Suprapubic skin (tissue), 4 donors: ENCODE measurements around the gene CELSR1. TPM values are rescaled to one million over a fixed set of nuclear protein-coding genes. Genes with fewer than 3 reads are reported as not detected.

ENCODE experiments used
- DNase-seq, 2 donors: peaks; one replicate each; pipeline ENCODE4 v3.0.0-alpha.2; 2019; ENCODE audit warnings: low spot score in 2 of 2
- H3K27ac ChIP-seq: fragments of 200-600 bp; sonication (generic); one replicate; pipeline ENCODE4 v1.5.1; 2019
- H3K27me3 ChIP-seq: fragments of 200-600 bp; sonication (generic); one replicate; pipeline ENCODE4 v1.5.1; 2019
- H3K36me3 ChIP-seq: fragments of 200-600 bp; sonication (generic); one replicate; pipeline ENCODE4 v1.5.1; 2019
- H3K4me1 ChIP-seq: fragments of 200-600 bp; sonication (generic); one replicate; pipeline ENCODE4 v1.5.1; 2019
- H3K4me3 ChIP-seq: fragments of 200-600 bp; sonication (generic); one replicate; pipeline ENCODE4 v1.5.1; 2019; ENCODE audit warnings: mild to moderate bottlenecking
- H3K9me3 ChIP-seq: fragments of 200-600 bp; sonication (generic); one replicate; pipeline ENCODE4 v1.5.1; 2019
- EP300 ChIP-seq: sonication (generic); formaldehyde crosslinking; IDR thresholded peaks from one replicate; pipeline ENCODE4 v1.6.1; 2017; ENCODE audit warnings: antibody characterized with exemption
- POLR2A ChIP-seq, 2 donors: fragments of 450-650 bp; IDR thresholded peaks; one replicate each; pipeline ENCODE4 v1.6.1; 2017; ENCODE audit warnings: antibody characterized with exemption in 2 of 2, mild to moderate bottlenecking in 2 of 2, moderate library complexity in 2 of 2
- POLR2AphosphoS5 ChIP-seq, 3 donors: sonication (generic); formaldehyde crosslinking; IDR thresholded peaks; one replicate each; pipeline ENCODE4 v1.6.1; 2017; ENCODE audit warnings: antibody characterized with exemption in 3 of 3
- WGBS: methylation state at CpG from one replicate; pipeline ENCODE4 v1.1.5; 2018; 5-methylcytosine and 5-hydroxymethylcytosine counted together
- total RNA-seq, 4 donors: library from RNA; depleted of rRNA; stranded (reverse); fragments of >200 nt; gene quantifications; one replicate each; pipeline ENCODE4 v1.1.0, GENCODE V29; 2016
- TF ChIP-seq, protein P1 (sequence below), 2 donors: fragments of 200-600 bp in 1 of 2; fragments of 450-650 bp in 1 of 2; sonication (generic) in 1 of 2; IDR thresholded peaks; one replicate each; pipeline ENCODE4 v1.5.1; 2016 to 2019; ENCODE audit warnings: antibody characterized with exemption in 2 of 2, mild to moderate bottlenecking in 1 of 2, moderate library complexity in 1 of 2

Gene CELSR1
- total RNA-seq, 4 donors from 2014 or later: 75.6 to 102 (median 77.5) TPM

DNA sequence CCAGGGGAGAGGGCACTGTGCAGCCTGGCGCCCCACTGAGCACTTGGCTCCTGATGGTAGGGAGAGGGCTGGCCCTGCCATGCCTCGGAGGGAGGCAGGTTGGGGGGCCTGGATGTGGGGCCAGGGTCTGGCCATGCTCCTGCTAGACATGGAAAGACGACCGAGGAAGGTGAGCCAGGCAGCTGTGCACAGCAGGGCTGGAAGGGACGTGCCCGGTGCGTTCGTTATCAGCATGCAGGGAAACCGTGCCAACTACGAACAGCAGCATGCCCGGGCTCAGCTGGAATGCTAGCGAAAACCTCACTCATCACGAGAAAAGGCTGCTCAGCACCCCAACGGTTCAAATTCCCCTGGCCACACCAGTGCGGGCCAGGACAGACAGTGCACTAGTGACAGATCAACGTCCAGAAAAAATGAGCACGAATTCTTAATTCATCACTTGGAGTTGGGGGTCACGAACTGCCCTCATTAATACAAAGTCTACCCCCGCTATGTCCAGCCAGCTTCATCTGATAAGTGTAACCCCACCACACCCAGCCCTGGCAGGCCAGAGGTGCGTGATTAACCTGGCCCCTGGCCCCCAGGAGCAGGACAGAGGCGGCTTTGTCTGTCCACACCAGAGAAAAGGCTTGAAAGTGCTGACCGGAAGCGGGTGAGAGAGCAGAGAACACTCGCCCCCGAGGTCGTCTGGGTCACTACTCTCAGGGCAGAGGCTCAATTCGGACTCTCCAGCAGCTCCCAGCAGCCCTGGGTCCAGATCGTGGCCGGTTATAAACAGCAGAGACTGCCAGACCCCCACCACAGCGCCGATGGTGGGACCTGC is 84.2 kb downstream of the CELSR1 start:
- no peaks in the 10 kb centered on the region for H3K9me3 ChIP-seq
- H3K4me1 ChIP-seq: peaks cover 54% of the 10 kb centered on the region
- no peak overlapping the region for H3K4me3 ChIP-seq
- TF ChIP-seq, protein P1, sequence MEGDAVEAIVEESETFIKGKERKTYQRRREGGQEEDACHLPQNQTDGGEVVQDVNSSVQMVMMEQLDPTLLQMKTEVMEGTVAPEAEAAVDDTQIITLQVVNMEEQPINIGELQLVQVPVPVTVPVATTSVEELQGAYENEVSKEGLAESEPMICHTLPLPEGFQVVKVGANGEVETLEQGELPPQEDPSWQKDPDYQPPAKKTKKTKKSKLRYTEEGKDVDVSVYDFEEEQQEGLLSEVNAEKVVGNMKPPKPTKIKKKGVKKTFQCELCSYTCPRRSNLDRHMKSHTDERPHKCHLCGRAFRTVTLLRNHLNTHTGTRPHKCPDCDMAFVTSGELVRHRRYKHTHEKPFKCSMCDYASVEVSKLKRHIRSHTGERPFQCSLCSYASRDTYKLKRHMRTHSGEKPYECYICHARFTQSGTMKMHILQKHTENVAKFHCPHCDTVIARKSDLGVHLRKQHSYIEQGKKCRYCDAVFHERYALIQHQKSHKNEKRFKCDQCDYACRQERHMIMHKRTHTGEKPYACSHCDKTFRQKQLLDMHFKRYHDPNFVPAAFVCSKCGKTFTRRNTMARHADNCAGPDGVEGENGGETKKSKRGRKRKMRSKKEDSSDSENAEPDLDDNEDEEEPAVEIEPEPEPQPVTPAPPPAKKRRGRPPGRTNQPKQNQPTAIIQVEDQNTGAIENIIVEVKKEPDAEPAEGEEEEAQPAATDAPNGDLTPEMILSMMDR (IDR thresholded peaks at IDR 0.05): no peak
- TF ChIP-seq EP300: no peak
- TF ChIP-seq POLR2A (IDR thresholded peaks at IDR 0.05): no peak
- no peak for TF ChIP-seq POLR2AphosphoS5 (IDR thresholded peaks at IDR 0.05)
- no peaks in the 10 kb centered on the region for H3K27me3 ChIP-seq
- peak overlapping the region; percentile 31 for H3K27ac ChIP-seq
- no peaks in the 10 kb centered on the region for H3K36me3 ChIP-seq
- no peak for DNase-seq
- WGBS: 69% methylated on average over 24 of the region's 31 CpGs

GRCh38 chr22:46452195-46453005 is 85.0 kb downstream of the CELSR1 start:
- no peak for DNase-seq
- Histone ChIP-seq H3K27ac (peak overlapping the region; percentile 31), H3K9me3 (no peaks in the 10 kb centered on the region), H3K4me3 (no peak overlapping the region), H3K4me1 (peaks cover 54% of the 10 kb centered on the region), H3K27me3 (no peaks in the 10 kb centered on the region), H3K36me3 (no peaks in the 10 kb centered on the region)
- WGBS: 57% methylated on average over 11 of the region's 16 CpGs
- TF ChIP-seq, protein P1 (IDR thresholded peaks at IDR 0.05): no peak
- TF ChIP-seq POLR2AphosphoS5 (IDR thresholded peaks at IDR 0.05) (no peak), EP300 (no peak), POLR2A (IDR thresholded peaks at IDR 0.05) (no peak)

DNA sequence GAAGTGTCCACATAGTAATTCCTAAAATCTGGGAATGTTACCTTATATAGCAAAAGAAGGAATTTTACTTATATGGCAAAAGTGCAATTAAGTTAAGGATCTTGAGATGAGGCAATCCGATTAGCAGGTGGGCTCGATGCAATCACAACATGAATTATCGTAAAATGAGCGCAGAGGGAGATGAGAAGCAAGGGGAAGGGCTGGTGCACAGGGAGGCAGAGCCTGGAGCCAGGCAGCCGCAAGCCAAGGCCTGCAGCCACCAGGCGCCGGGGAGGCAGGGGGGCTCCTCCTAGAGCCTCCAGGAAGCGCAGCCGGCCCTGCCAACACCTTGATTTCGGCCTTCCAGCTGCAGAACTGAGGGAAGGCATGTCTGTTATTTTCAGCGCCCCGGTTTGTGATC is 85.7 kb downstream of the CELSR1 start:
- no peaks in the 10 kb centered on the region for H3K36me3 ChIP-seq
- H3K9me3 ChIP-seq: no peaks in the 10 kb centered on the region
- WGBS: 37% methylated on average over 12 of the region's 12 CpGs
- TF ChIP-seq EP300 (no peak), POLR2A (IDR thresholded peaks at IDR 0.05) (no peak), POLR2AphosphoS5 (IDR thresholded peaks at IDR 0.05) (no peak)
- TF ChIP-seq, protein P1 (IDR thresholded peaks at IDR 0.05): no peak
- H3K27ac ChIP-seq: no peak overlapping the region
- no peak for DNase-seq
- H3K27me3 ChIP-seq: no peaks in the 10 kb centered on the region
- peaks cover 54% of the 10 kb centered on the region for H3K4me1 ChIP-seq
- no peak overlapping the region for H3K4me3 ChIP-seq

GRCh38 chr22:46450931-46451561 is 86.4 kb downstream of the CELSR1 start:
- Histone ChIP-seq H3K4me3 (no peak overlapping the region), H3K27ac (no peak overlapping the region), H3K27me3 (no peaks in the 10 kb centered on the region), H3K9me3 (no peaks in the 10 kb centered on the region), H3K36me3 (no peaks in the 10 kb centered on the region), H3K4me1 (peaks cover 54% of the 10 kb centered on the region)
- TF ChIP-seq, protein P1 (IDR thresholded peaks at IDR 0.05): no peak
- 63% methylated on average over 15 of the region's 15 CpGs for WGBS
- DNase-seq: no peak
